ENCODE data around the gene ZEB2.

GRCh38 chr2:144426981-144427479 is 92.9 kb downstream of the ZEB2 start:
- TF ChIP-seq RAD21 (CRISPR knock-in tag; IDR thresholded peaks at IDR 0.05) = no peak
- no peak for TF ChIP-seq NCOR1 (IDR thresholded peaks at IDR 0.05; ENCODE audit: borderline replicate concordance, low read length)
- no peak for TF ChIP-seq SP4 (CRISPR knock-in tag; IDR thresholded peaks at IDR 0.05)
- TF ChIP-seq CTCF (CRISPR knock-in tag; IDR thresholded peaks at IDR 0.05) = no peak
- no peak for TF ChIP-seq FOXP1 (IDR thresholded peaks at IDR 0.05)
- no peak for TF ChIP-seq FOXP1 (CRISPR knock-in tag; IDR thresholded peaks at IDR 0.05)
- TF ChIP-seq ZNF263 (CRISPR knock-in tag; IDR thresholded peaks at IDR 0.05) = no peak

All from HepG2 (cell line).